AG09319 (cell line): Measurements from ENCODE around the gene PPP1R1A.

Experiments
- DNase-seq: peaks from one replicate; pipeline ENCODE4 v3.0.0-alpha.2; 2010; ENCODE audit warnings: low read depth; ENCODE audit errors: extremely low read depth
- TF ChIP-seq, protein P1 (sequence below): IDR thresholded peaks from 2 replicates; pipeline ENCODE4 v1.5.1; 2011; ENCODE audit warnings: low read depth, mild to moderate bottlenecking, inconsistent platforms, low read length, moderate library complexity

The PPP1R1A gene

DNA sequence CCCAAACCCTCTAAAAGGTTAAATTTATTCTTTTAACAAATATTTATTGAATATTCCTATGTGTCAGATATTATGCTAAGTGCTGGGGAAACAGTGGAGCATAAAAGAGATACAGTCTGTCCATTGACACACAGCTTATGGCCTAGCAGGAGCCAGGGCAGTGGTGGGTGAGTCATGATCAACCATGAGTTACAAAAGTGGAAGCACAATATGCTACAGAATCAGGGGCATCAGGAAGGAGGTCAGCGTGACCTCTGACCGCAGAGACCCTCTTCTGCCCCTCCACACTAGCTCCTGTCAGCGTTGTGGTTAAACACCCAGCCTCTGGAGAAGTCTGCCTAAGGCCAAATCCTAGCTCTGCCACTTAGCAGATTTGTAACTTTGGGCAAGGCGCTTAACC is 4.7 kb upstream of the PPP1R1A start:
- TF ChIP-seq, protein P1, sequence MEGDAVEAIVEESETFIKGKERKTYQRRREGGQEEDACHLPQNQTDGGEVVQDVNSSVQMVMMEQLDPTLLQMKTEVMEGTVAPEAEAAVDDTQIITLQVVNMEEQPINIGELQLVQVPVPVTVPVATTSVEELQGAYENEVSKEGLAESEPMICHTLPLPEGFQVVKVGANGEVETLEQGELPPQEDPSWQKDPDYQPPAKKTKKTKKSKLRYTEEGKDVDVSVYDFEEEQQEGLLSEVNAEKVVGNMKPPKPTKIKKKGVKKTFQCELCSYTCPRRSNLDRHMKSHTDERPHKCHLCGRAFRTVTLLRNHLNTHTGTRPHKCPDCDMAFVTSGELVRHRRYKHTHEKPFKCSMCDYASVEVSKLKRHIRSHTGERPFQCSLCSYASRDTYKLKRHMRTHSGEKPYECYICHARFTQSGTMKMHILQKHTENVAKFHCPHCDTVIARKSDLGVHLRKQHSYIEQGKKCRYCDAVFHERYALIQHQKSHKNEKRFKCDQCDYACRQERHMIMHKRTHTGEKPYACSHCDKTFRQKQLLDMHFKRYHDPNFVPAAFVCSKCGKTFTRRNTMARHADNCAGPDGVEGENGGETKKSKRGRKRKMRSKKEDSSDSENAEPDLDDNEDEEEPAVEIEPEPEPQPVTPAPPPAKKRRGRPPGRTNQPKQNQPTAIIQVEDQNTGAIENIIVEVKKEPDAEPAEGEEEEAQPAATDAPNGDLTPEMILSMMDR, result no peak

DNA sequence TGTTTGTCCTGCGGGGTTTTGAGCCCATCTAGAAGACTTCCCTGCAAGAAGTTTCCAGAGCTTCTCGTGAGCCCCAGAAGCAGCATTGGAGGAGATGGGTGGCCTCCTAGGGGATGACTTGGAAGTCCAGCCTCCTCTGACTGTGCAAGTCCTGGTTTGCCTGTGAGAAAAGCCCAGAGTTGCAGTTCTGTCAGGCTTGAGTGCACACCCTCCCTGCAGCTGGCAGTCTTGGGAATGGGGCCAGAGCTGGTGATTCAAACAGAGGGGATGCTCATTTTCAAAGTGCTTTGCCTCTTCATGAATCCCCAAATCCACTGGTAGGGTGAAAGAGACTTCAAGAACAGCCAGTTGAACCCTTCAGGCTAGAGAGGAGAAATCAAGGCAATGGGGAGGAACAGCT is 3.9 kb upstream of the PPP1R1A start:
- TF ChIP-seq, protein P1, result no peak
- no peak for DNase-seq

More for the DNA sequence above, 4.7 kb upstream of the PPP1R1A start:
- no peak for DNase-seq

DNA sequence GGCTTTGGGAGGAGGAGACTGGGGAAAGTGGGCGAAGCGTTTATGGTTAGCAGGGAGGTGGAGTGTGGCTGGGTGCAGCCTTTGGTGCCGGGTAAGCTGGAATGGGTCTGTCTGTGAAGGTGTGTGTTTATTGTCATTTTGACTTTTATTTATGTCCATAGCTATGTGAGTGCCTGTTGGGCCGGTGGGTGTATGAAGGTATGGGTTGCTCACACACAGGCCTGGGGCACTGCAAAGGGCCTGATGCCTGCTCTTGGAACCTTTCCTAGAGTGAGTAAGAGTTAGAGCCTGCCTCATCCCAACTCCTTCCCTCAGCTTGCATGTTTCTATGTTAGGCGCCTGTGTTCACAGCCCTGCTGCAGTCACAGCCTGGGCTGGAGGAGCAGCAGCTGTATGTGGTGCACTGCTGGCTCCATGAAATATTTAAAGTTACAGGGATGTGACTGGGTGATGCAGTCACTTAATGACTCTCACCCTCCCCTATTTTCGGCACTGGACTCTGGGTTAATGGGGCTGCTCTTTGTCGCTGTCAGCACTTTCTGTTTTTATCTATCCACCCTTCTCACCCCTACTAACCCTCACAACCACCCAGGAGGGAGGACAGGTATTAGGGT is 2.6 kb upstream of the PPP1R1A start:
- TF ChIP-seq, protein P1, result no peak
- DNase-seq, result no peak

DNA sequence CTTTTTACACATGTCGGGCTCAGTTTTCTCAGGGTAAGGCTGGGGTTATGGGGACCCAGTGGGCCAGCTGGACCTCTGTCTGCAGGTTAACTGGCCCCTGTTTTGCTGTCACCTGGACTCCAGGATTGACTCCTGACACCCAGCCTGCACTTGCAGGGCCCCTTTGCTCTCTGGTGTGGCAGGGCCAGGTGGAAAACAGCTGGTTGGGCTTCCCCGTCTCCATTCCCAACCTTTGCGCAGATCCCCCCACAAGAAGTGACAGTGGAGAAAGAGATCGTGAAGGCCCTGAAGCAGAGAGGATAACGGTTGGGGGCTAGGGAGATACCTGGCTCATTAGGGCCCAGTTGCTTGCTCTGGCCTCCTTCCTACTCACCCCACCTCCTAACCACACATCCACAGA is 1.5 kb upstream of the PPP1R1A start:
- TF ChIP-seq, protein P1, result no peak
- no peak for DNase-seq

DNA sequence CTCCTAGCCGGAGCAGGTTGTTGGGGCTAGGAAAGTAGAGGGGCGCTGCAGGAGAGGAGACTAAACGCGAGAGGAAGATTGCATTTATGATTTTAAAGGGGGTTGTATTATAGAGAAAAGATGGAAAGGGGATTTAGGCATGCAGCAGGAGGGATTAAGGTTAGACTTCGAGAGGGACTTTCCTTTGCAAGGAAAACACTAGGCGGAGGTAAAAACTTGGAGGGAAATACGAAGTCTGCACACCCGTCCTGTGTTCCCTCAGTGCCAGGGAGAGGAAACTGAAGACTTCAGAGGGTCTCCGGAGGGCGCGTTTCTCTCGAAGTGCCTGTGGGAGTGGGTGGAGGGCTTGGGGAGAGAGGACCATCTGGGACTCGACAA is 420 bp upstream of the PPP1R1A start:
- no peak for DNase-seq
- TF ChIP-seq, protein P1, result no peak

DNA sequence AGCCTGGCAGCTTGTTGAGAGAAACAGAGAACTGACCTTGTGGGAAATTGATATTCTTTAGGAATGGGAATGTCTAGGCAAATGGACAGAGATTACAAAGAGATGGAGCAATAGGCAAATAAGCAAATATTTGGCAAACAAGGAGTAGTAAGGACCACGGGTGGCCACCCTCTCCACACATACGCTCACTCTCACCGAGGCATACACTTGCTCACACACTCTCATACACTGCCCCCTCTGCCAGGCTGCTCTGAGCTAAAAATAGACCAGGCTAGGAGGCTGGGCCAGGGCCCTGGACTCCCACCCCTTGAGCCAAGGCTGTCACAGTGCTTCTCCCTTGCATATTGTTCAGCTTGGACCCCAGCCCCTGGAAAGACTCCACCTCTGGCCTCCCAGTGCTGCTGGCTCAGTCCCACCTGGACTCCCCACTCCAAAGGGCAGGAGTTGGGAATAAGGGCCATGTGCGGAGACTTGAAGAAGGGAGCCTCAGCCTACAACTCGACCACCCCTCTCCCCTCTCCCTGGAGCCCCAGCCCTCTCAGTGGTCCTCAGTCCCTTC is 1.1 kb downstream of the PPP1R1A start:
- no peak for DNase-seq
- TF ChIP-seq, protein P1, result no peak

DNA sequence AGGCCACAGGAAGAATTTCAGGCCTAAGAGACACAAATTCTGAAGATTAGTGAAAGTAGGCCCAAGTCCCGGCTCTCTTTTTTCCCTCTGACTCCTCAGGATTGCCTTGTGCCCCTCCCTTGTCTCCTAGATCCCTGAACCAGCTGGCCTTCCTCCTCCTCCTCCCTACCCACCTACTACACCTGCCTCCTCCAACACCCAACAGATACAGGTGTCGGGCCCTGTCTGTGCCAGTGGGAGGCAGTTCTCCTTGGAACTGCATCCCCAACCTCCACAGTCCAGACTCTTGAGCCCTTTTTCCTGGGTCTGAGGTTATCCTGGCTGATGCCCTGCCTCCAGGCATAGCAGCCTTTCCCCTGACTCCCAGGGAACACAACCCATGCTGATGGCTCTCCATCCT is 1.8 kb downstream of the PPP1R1A start:
- DNase-seq, result no peak
- TF ChIP-seq, protein P1, result no peak
